Smooth muscle cell (in vitro differentiated cells): ENCODE measurements around the gene ANKRD65. TPM values are rescaled to one million over a fixed set of nuclear protein-coding genes. Genes with fewer than 3 reads are reported as not detected.
"Not testable (repeated sequence)": the region's sequence is repeated elsewhere in the genome, so short reads cannot be mapped to it uniquely, and the experiment has no call there.

Experiments
- DNase-seq: peaks from one replicate; lab custom pipeline; 2025; ENCODE audit not compliant: unreplicated experiment; lab: John Stamatoyannopoulos, UW
- H2AFZ ChIP-seq: fragments of 200-600 bp; sonication (generic); 2 replicates; pipeline ENCODE4 v1.6.0; 2016; ENCODE audit warnings: antibody characterized with exemption, low read depth, mild to moderate bottlenecking
- H3F3A ChIP-seq: fragments of 200-600 bp; sonication (generic); 2 replicates; pipeline ENCODE4 v1.6.0; 2017; ENCODE audit warnings: antibody characterized with exemption, low read depth
- H3K27ac ChIP-seq: fragments of 200-600 bp; sonication (generic); 2 replicates; pipeline ENCODE4 v1.5.1; 2016; ENCODE audit warnings: low read depth, mild to moderate bottlenecking
- H3K27me3 ChIP-seq: fragments of 200-600 bp; sonication (generic); 2 replicates; pipeline ENCODE4 v1.6.1; 2016; ENCODE audit warnings: low read depth, mild to moderate bottlenecking
- H3K36me3 ChIP-seq: fragments of 200-600 bp; sonication (generic); 2 replicates; pipeline ENCODE4 v1.5.1; 2016; ENCODE audit warnings: low read depth
- H3K4me1 ChIP-seq: fragments of 200-600 bp; sonication (generic); 2 replicates; pipeline ENCODE4 v1.5.1; 2016; ENCODE audit warnings: low read depth
- H3K4me2 ChIP-seq: fragments of 200-600 bp; sonication (generic); 2 replicates; pipeline ENCODE4 v1.6.0; 2016; ENCODE audit warnings: mild to moderate bottlenecking
- H3K4me3 ChIP-seq: fragments of 200-600 bp; sonication (generic); 2 replicates; pipeline ENCODE4 v1.5.1; 2016; ENCODE audit warnings: mild to moderate bottlenecking
- H3K79me2 ChIP-seq: fragments of 200-600 bp; sonication (generic); 2 replicates; pipeline ENCODE4 v1.6.0; 2016; ENCODE audit warnings: low read depth, mild to moderate bottlenecking
- H3K9ac ChIP-seq: fragments of 200-600 bp; sonication (generic); 2 replicates; pipeline ENCODE4 v1.6.0; 2016; ENCODE audit warnings: low read depth
- H3K9me3 ChIP-seq: fragments of 200-600 bp; sonication (generic); replicated peaks from 2 replicates; pipeline ENCODE4 v1.5.1; 2016; ENCODE audit warnings: low read depth
- H4K20me1 ChIP-seq: fragments of 200-600 bp; sonication (generic); 2 replicates; pipeline ENCODE4 v1.6.0; 2016; ENCODE audit warnings: low read depth
- CTCF ChIP-seq: fragments of 200-600 bp; sonication (generic); IDR thresholded peaks from 2 replicates; pipeline ENCODE4 v1.5.1; 2017; ENCODE audit warnings: borderline replicate concordance, mild to moderate bottlenecking, antibody characterized with exemption; ENCODE audit not compliant: insufficient read depth, poor library complexity, severe bottlenecking
- WGBS: methylation state at CpG from one replicate; pipeline ENCODE4 v1.1.7; 2016; ENCODE audit warnings: low lambda C conversion rate; 5-methylcytosine and 5-hydroxymethylcytosine counted together
- polyA plus RNA-seq: library from polyadenylated mRNA; unstranded; fragments of >200 nt; fragmentation: Nextera tagmentation; extraction: Ambion mirVana; gene quantifications from 2 replicates; pipeline ENCODE4 v1.2.1, GENCODE V29; 2016
- total RNA-seq: library from RNA; depleted of rRNA; stranded (reverse); fragments of >200 nt; gene quantifications from 2 replicates; pipeline ENCODE4 v1.2.3, GENCODE V29; 2014

Gene ANKRD65
- total and polyA plus RNA-seq, 2 experiments from 2014 or later: 6.1 to 10.1 TPM

GRCh38 chr1:1387098-1388077, 33.7 kb downstream of the ANKRD65 start:
- WGBS: 96% methylated on average over 50 of the region's 50 CpGs
- H3K79me2 ChIP-seq: peaks cover 12% of the 10 kb centered on the region

DNA sequence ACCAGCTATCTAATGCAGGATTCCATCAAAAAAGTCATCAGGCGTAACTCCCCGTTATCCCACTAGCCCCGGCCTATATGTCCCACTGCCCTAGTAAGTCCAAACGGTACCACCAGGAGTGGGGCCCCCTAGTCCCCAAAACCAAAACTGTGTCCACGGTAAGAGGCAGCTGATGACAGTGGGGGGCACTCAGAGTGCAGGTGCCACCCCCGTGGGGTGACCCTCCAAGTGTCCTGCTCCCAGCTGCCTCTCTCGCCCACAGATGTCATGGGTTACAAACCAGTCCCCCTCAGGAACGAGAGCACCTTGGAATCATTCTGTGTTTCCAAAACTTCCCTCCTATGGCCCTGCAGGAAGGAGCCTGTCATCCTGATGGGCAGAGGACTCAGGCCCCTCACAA, 35.1 kb downstream of the ANKRD65 start:
- H3K36me3 ChIP-seq: peaks cover 11% of the 10 kb centered on the region

More at GRCh38 chr1:1387098-1388077, 33.7 kb downstream of the ANKRD65 start:
- Histone ChIP-seq H3K4me2 (no peak overlapping the region), H3K9me3 (no peaks in the 10 kb centered on the region), H3K4me3 (no peak overlapping the region), H3K9ac (no peak overlapping the region), H4K20me1 (peaks cover 11% of the 10 kb centered on the region), H3F3A (no peaks in the 10 kb centered on the region), H2AFZ (no peak overlapping the region), H3K4me1 (no peaks in the 10 kb centered on the region), H3K36me3 (peaks cover 25% of the 10 kb centered on the region), H3K27me3 (no peaks in the 10 kb centered on the region), H3K27ac (no peak overlapping the region)
- no peak for DNase-seq
- TF ChIP-seq CTCF: no peak

GRCh38 chr1:1385339-1385738, 35.7 kb downstream of the ANKRD65 start:
- H3K4me3 ChIP-seq: not testable (repeated sequence)
- 95% methylated on average over 29 of the region's 29 CpGs for WGBS

More for the DNA sequence above, 35.1 kb downstream of the ANKRD65 start:
- H3K9ac ChIP-seq: no peak overlapping the region
- peaks cover 5% of the 10 kb centered on the region for H4K20me1 ChIP-seq
- DNase-seq: no peak
- H3F3A ChIP-seq: no peaks in the 10 kb centered on the region
- peaks cover 7% of the 10 kb centered on the region for H3K79me2 ChIP-seq
- no peak overlapping the region for H2AFZ ChIP-seq
- H3K4me1 ChIP-seq: no peaks in the 10 kb centered on the region
- H3K4me2 ChIP-seq: no peak overlapping the region
- no peak for TF ChIP-seq CTCF
- no peaks in the 10 kb centered on the region for H3K27me3 ChIP-seq
- WGBS: 98% methylated on average over 8 of the region's 8 CpGs
- no peak overlapping the region for H3K4me3 ChIP-seq
- H3K27ac ChIP-seq: no peak overlapping the region
- H3K9me3 ChIP-seq: no peaks in the 10 kb centered on the region

DNA sequence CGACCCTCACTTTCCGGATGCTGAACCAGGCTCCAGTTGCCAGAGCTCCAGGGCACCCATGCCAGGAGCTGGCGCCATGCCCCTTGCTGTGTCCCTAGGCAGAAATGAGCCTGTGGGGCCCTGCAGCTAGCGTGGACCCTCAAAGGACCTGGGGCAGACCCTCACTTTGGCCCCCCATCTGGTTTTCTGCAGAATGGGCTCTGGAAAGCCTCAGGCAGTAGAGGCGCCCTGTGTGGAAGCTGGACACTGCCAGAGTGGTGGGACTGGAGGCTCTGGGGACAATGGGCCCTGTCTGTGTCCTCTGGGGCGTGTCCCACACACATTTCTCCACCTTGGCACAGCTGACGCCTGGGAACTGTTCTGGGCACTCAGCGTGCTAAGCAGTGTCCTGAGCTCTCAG, 39.8 kb downstream of the ANKRD65 start:
- Histone ChIP-seq H3K27ac (no peak overlapping the region), H4K20me1 (no peaks in the 10 kb centered on the region), H3K27me3 (no peaks in the 10 kb centered on the region), H3K9ac (no peak overlapping the region), H3F3A (peaks cover 8% of the 10 kb centered on the region), H3K4me1 (no peaks in the 10 kb centered on the region), H3K36me3 (no peaks in the 10 kb centered on the region), H3K9me3 (no peaks in the 10 kb centered on the region), H2AFZ (no peak overlapping the region), H3K4me2 (no peak overlapping the region), H3K79me2 (peaks cover 7% of the 10 kb centered on the region), H3K4me3 (no peak overlapping the region)
- no peak for DNase-seq
- no peak for TF ChIP-seq CTCF
- 84% methylated on average over 8 of the region's 8 CpGs for WGBS

More at GRCh38 chr1:1385339-1385738, 35.7 kb downstream of the ANKRD65 start:
- not testable (repeated sequence) for H2AFZ ChIP-seq, H4K20me1 ChIP-seq, H3K27ac ChIP-seq, H3K9me3 ChIP-seq, H3K4me1 ChIP-seq, H3K4me2 ChIP-seq, H3K36me3 ChIP-seq, H3K9ac ChIP-seq, DNase-seq, H3F3A ChIP-seq, H3K27me3 ChIP-seq, H3K79me2 ChIP-seq
